Omental fat pad (tissue), 4 donors: ENCODE results near the gene MACROD2. TPM values are rescaled to one million over a fixed set of nuclear protein-coding genes. Genes with fewer than 3 reads are reported as not detected.

ENCODE experiments used
- ATAC-seq: fragments of 150-250 bp; one replicate; pipeline ENCODE4 v1.9.1; 2016; ENCODE audit warnings: mild to moderate bottlenecking, moderate library complexity; ENCODE audit not compliant: low FRiP score
- DNase-seq: peaks from one replicate; pipeline ENCODE4 v3.0.0-alpha.2; 2019; ENCODE audit warnings: low spot score
- total RNA-seq, 4 donors: library from RNA; depleted of rRNA; stranded (reverse); fragments of >200 nt; gene quantifications; one replicate each; pipeline ENCODE4 v1.1.0, GENCODE V29; 2016
- TF ChIP-seq, protein P1 (sequence below), 3 donors: fragments of 450-650 bp; IDR thresholded peaks; one replicate each; pipeline ENCODE4 v1.5.1; 2016 to 2017; ENCODE audit warnings: antibody characterized with exemption in 3 of 3, mild to moderate bottlenecking in 3 of 3, moderate library complexity in 2 of 3

MACROD2 gene
- total RNA-seq, 4 donors from 2014 or later: 6.8 to 54.1 (median 7.4) TPM

DNA sequence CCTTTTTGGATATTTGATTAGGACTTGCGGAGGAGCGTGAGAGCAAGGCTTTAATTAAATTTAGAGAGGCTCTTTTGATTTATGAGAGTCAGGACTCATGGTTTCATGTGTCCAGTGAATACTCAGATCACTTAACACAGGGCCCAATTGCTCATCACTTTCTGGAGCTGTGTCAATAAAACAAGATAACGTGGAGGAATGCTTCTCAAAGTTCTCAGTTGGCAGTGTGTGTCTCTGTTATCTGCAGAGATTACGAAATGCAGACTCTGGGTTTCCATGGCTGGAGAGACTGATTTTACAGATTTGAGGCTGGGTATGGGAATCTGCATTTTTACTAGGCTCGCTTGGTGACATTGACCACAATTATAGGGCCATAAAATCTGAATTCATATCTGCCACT, 677.8 kb downstream of the MACROD2 start:
- DNase-seq (no peak), ATAC-seq (peak; percentile 70)
- TF ChIP-seq, protein P1, sequence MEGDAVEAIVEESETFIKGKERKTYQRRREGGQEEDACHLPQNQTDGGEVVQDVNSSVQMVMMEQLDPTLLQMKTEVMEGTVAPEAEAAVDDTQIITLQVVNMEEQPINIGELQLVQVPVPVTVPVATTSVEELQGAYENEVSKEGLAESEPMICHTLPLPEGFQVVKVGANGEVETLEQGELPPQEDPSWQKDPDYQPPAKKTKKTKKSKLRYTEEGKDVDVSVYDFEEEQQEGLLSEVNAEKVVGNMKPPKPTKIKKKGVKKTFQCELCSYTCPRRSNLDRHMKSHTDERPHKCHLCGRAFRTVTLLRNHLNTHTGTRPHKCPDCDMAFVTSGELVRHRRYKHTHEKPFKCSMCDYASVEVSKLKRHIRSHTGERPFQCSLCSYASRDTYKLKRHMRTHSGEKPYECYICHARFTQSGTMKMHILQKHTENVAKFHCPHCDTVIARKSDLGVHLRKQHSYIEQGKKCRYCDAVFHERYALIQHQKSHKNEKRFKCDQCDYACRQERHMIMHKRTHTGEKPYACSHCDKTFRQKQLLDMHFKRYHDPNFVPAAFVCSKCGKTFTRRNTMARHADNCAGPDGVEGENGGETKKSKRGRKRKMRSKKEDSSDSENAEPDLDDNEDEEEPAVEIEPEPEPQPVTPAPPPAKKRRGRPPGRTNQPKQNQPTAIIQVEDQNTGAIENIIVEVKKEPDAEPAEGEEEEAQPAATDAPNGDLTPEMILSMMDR (IDR thresholded peaks at IDR 0.05): no peak

DNA sequence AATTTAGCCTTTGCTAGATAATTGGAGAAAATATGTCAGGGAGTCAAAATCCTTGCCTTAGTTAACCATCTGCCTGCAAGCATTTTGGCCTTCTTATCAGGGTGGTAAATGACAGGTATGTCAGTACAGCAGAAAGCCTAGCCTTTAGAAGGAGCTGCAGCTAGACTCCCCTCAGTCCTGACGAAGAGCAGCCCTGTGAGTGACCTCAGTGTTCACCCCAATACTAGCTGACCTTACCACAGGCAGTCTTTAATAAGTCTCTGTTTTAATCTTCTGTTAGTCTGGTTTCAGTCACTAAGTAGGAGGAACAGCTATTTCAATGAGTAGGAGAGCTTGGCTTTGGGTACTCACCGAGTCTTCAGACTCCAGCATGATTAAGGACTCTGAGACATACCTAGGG, 682.1 kb downstream of the MACROD2 start:
- TF ChIP-seq, protein P1 (IDR thresholded peaks at IDR 0.05): no peak
- DNase-seq (no peak), ATAC-seq (peak; percentile 66)

DNA sequence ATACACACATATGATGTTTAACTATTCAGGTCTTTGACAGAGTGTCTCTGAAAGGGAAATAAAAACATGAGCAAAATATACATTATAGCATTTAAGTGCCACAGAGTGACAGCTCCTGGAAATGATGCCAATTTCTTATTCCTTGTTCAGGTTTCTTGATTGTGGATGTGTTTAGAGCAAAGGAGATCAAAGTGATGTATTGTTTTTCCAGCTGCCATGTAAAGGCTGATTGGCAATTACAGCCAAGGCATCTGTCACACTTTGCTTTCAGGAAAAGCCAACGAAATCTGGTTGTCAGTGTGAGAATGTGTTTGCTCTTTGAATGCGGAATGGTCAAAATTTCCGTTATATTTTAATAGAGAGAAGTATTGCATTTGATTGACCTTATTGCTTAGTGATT, 689.9 kb downstream of the MACROD2 start:
- DNase-seq: no peak
- ATAC-seq: no peak
- TF ChIP-seq, protein P1 (IDR thresholded peaks at IDR 0.05): no peak

DNA sequence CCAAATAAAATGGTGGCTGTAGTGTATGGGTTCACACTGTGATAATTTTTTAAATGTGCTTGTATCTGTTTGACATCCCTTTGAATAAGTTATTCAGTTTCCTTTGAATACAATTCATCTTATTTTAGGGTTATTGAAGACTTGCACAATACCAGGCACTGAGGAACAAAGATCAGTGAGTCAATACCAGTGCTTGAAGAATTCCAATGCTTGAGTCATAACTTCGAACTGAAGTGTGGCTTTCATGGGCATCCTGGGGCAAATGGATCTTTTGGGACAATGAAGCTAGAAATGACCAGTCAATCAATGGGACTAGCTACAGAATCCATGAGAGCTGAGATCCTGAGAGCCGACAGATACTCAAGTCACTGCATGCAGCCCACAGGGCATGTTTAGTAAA, 692.0 kb downstream of the MACROD2 start:
- TF ChIP-seq, protein P1 (IDR thresholded peaks at IDR 0.05): no peak
- no peak for ATAC-seq

DNA sequence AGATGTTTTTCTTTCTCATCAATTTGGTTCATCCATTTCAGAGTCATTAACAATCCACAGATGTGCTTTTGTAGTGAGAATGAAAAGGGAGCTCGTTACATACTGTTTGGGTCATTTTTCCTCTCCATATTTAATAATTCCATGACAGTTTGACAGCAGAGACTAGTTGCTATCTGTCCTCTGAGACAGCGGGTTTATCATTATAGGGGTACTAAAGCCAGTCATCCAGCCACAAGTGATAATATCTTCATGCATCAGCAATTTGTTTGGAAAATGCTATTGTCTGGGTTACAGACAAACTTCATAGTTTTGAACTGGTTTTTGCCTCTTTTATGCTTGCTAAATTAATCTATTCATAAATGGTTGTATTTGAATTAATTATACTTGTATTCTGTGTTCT, 692.7 kb downstream of the MACROD2 start:
- TF ChIP-seq, protein P1 (IDR thresholded peaks at IDR 0.05): no peak
- ATAC-seq (no peak), DNase-seq (no peak)

More for the DNA sequence above, 692.0 kb downstream of the MACROD2 start:
- no peak for DNase-seq

DNA sequence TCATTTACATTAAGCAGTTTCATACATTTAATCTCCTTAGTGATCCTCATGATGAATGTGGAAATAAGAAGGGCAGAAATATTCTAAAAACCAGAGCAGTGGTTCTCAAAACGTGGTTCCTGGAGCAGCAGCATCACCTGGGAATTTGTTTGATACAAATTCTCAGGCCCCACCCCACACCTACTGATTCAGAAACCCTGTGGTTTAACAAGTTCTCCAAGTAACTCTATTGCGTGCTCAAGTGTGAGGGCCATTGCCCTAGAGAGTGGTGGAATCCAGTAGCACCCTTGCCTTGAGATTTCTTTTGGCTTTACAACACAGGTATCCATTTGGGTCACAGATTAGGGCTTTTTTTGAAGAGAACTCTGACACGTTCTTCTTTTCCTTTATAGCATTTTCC, 696.7 kb downstream of the MACROD2 start:
- no peak for ATAC-seq
- TF ChIP-seq, protein P1 (IDR thresholded peaks at IDR 0.05): no peak
- no peak for DNase-seq

DNA sequence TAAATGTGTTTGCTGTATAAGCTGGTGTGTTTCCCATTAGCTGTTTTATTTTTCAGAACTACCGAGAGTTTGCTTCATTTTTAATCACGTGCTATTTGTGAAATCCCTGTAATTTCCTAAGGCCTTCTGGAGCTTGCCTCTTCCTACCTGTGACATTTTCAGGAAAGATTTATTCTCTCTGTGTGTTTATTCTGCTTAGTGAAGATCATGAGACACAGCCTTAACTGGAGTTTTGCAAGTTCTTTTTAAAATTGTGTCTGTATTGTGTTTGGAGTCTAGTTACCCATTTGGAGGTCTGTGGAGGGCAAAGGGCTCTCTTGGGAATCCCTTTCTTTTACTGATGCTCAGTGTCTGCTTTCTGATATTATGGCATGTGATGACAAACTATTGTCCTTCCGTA, 701.2 kb downstream of the MACROD2 start:
- TF ChIP-seq, protein P1 (IDR thresholded peaks at IDR 0.05): no peak
- no peak for DNase-seq
- ATAC-seq: no peak
